Panc1 (cell line): Measurements from ENCODE around the gene TMEM151A. TPM values are rescaled to one million over a fixed set of nuclear protein-coding genes. Genes with fewer than 3 reads are reported as not detected.

Experiments used
- ATAC-seq: fragments of 200-7000 bp; cut with Tn5 transposase; 2 replicates; pipeline ENCODE4 v1.9.1; 2020; ENCODE audit warnings: mild to moderate bottlenecking, moderate library complexity
- BruUV-seq: library from RNA; stranded (reverse); fragments of 400-500 nt; replicated peaks from 2 replicates; lab custom pipeline; 2021; lab: Mats Ljungman, UMichigan
- CTCF ChIA-PET: fragments of 300-600 bp; sonication (Branson Sonifier 250); formaldehyde crosslinking; loops from one replicate; lab custom pipeline; 2022; ENCODE audit warnings: antibody characterized with exemption; lab: Charles Lee
- POLR2A ChIA-PET: fragments of 300-600 bp; sonication (Branson Sonifier 250); formaldehyde crosslinking; loops from one replicate; lab custom pipeline; 2022; ENCODE audit warnings: antibody characterized with exemption; lab: Charles Lee
- DNase-seq: peaks from one replicate; pipeline ENCODE4 v3.0.0-alpha.2; 2010; ENCODE audit warnings: low read depth, low spot score
- H3K27ac ChIP-seq: 2 replicates; pipeline ENCODE4 v1.5.1; 2011; ENCODE audit warnings: mild to moderate bottlenecking, low read length, inconsistent platforms
- H3K27me3 ChIP-seq: fragments of 200-500 bp; sonication (Bioruptor generic); 2 replicates; pipeline ENCODE4 v1.6.0; 2014; ENCODE audit warnings: low read length, inconsistent platforms; ENCODE audit not compliant: control insufficient read depth, insufficient read depth
- H3K36me3 ChIP-seq: fragments of 200-500 bp; sonication (Bioruptor generic); 2 replicates; pipeline ENCODE4 v1.5.1; 2014; ENCODE audit warnings: inconsistent platforms, mild to moderate bottlenecking, low read length, moderate library complexity; ENCODE audit not compliant: control insufficient read depth, insufficient read depth
- H3K4me1 ChIP-seq: 2 replicates; pipeline ENCODE4 v1.5.1; 2011; ENCODE audit warnings: inconsistent platforms, mild to moderate bottlenecking, low read length, moderate library complexity; ENCODE audit not compliant: control insufficient read depth, insufficient read depth
- H3K4me3 ChIP-seq, 2 experiments: 2 replicates each; pipeline ENCODE4 v1.5.1; 2011 to 2012; ENCODE audit warnings: low read depth in 2 of 2, low read length in 2 of 2, mild to moderate bottlenecking in 2 of 2, inconsistent platforms in 1 of 2, moderate library complexity in 1 of 2
- H3K9me3 ChIP-seq: fragments of 200-500 bp; sonication (Bioruptor generic); 2 replicates; pipeline ENCODE4 v1.5.1; 2014; ENCODE audit warnings: low read depth, mild to moderate bottlenecking, inconsistent platforms, low read length, moderate library complexity; ENCODE audit not compliant: control insufficient read depth, insufficient read depth
- CTCF ChIP-seq: fragments of 450-650 bp; IDR thresholded peaks from 2 replicates; pipeline ENCODE4 v1.5.1; 2017; ENCODE audit warnings: mild to moderate bottlenecking
- POLR2AphosphoS5 ChIP-seq: IDR thresholded peaks from 2 replicates; pipeline ENCODE4 v1.6.1; 2012; ENCODE audit warnings: mild to moderate bottlenecking, low read depth, low read length, moderate library complexity
- REST ChIP-seq, 2 experiments: IDR thresholded peaks; 2 replicates each; pipeline ENCODE4 v1.6.1; 2011 to 2012; ENCODE audit warnings: low read depth in 2 of 2, control low read depth in 1 of 2, low read length in 1 of 2, mild to moderate bottlenecking in 1 of 2, moderate library complexity in 1 of 2; ENCODE audit not compliant: insufficient read depth in 1 of 2
- SIN3A ChIP-seq: IDR thresholded peaks from 2 replicates; pipeline ENCODE4 v1.6.1; 2012; ENCODE audit warnings: low read depth, mild to moderate bottlenecking, low read length, moderate library complexity, borderline replicate concordance; ENCODE audit not compliant: insufficient read depth
- TCF7L2 ChIP-seq: IDR thresholded peaks from 2 replicates; pipeline ENCODE4 v1.6.1; 2011; ENCODE audit warnings: mild to moderate bottlenecking, low read depth, low read length, inconsistent platforms
- in situ Hi-C: cut with HindIII; loops from 2 replicates; pipeline ENCODE4 v1.10.0; 2016; ENCODE audit warnings: low sequenced_read_pairs, low pct_unique_long_range_greater_than_20kb
- intact Hi-C: fragments of 100-400 bp; cut with micrococcal nuclease; formaldehyde crosslinking; loops from one replicate; pipeline ENCODE4 v1.10.0; 2022; ENCODE audit not compliant: unreplicated experiment
- total RNA-seq: library from RNA; stranded (reverse); gene quantifications from one replicate; pipeline ENCODE4 v1.2.1, GENCODE V29; 2021; ENCODE audit not compliant: unreplicated experiment

Gene TMEM151A
- total RNA-seq, 1 experiment from 2014 or later = 11.0 TPM

- no peak for DNase-seq
- ChIA-PET CTCF (interaction anchor here (0.6 to 1.1 kb wide), 4 partner anchors 24 to 57 kb away, joined by 3 to 6 read pairs (median 4); no protein-coding TSS in a partner anchor), POLR2A (no interaction called here)
- Histone ChIP-seq H3K27me3 (no peaks in the 10 kb centered on the region), H3K27ac (peak overlapping the region; percentile 86), H3K4me1 (peaks cover 7% of the 10 kb centered on the region), H3K4me3 (peak overlapping the region; percentile 83), H3K9me3 (no peaks in the 10 kb centered on the region), H3K36me3 (0 out of 2 replicates have a peak, but pooled peaks cover 4% of the 10 kb centered on the region)
- intact Hi-C loops (loop anchor here (1.0 kb wide), 1 partner anchor 36 kb away; no protein-coding TSS in a partner anchor), in situ Hi-C loops (no loop called here)
- TF ChIP-seq REST (IDR thresholded peaks at IDR 0.05; ENCODE audit: insufficient read depth in 1 of 2, low read depth in 2 of 2, low read length in 1 of 2) (no peak), CTCF (no peak; the same call in 1 of the 2 replicates), POLR2AphosphoS5 (0 out of 2 replicates have a peak, but pooled peaks have one; percentile 15), TCF7L2 (no peak), SIN3A (no peak)
- ATAC-seq = peak; percentile 3
- no TSS peak for BruUV-seq
These were observed 33.2 kb upstream of the TMEM151A start for GRCh38 chr11:66258473-66258893.

DNA sequence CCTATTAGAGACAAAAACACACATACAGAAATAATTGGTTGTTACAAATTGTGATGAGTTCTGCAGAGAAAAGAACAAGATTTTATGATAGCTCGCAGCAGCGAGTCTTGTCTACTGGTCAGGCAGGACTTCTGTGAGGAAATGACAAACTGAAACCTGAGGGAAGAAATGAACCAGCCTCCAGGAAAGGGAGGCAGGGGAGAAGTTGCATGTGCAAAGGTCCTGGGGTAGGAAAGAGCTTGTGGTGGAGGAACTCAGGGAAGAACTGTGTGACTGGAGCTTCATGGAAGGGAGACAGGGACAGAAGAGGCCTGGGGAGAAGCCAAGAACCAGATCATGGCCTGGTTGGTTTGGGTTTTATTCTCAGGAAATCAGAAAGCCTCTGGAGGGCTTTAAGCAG lies 32.5 kb upstream of the TMEM151A start:
- DNase-seq (no peak), ATAC-seq (no peak)
- TSS peak; percentile 77 for BruUV-seq
- in situ Hi-C loops = no loop called here
- Histone ChIP-seq H3K9me3 (no peaks in the 10 kb centered on the region), H3K36me3 (0 out of 2 replicates have a peak, but pooled peaks cover 4% of the 10 kb centered on the region), H3K27me3 (no peaks in the 10 kb centered on the region), H3K4me3 (no peak overlapping the region), H3K4me1 (peaks cover 7% of the 10 kb centered on the region), H3K27ac (no peak overlapping the region)
- ChIA-PET CTCF (interaction anchor here (0.9 kb wide), 1 partner anchor 39 kb away, joined by 4 read pairs; no protein-coding TSS in a partner anchor), POLR2A (interaction anchor here (0.6 kb wide), 1 partner anchor 134 kb away, joined by 7 read pairs; no protein-coding TSS in a partner anchor)
- intact Hi-C loops = no loop called here
- TF ChIP-seq POLR2AphosphoS5 (no peak), REST (IDR thresholded peaks at IDR 0.05; ENCODE audit: insufficient read depth in 1 of 2, low read depth in 2 of 2, low read length in 1 of 2) (no peak), CTCF (no peak), TCF7L2 (no peak), SIN3A (no peak)
